A549 (cell line): ENCODE data around the gene GINS2.

Experiments
- BHLHE40 ChIP-seq: IDR thresholded peaks from 2 replicates; pipeline ENCODE4 v1.6.1; 2012; ENCODE audit warnings: low read depth, low read length, inconsistent platforms
- CBX2 ChIP-seq: fragments of 200-600 bp; sonication (generic); IDR thresholded peaks from 2 replicates; pipeline ENCODE4 v1.6.1; 2016; ENCODE audit warnings: low read depth, mild to moderate bottlenecking, borderline replicate concordance
- CEBPB ChIP-seq, 2 experiments: fragments of >200 bp in 1 of 2; sonication (Bioruptor Twin) in 1 of 2; formaldehyde crosslinking in 1 of 2; IDR thresholded peaks; 2 replicates each; pipeline ENCODE4 v1.6.1; 2012 to 2016
- EP300 ChIP-seq, 2 experiments: fragments of >200 bp; sonication (Bioruptor Twin); formaldehyde crosslinking; IDR thresholded peaks; 2 replicates in 1 of 2; 3 replicates in 1 of 2; pipeline ENCODE4 v1.6.1; 2016 to 2017
- JUNB ChIP-seq: fragments of >200 bp; sonication (Bioruptor Twin); formaldehyde crosslinking; IDR thresholded peaks from 2 replicates; pipeline ENCODE4 v1.6.1; 2016
- REST ChIP-seq: fragments of 200-600 bp; sonication (generic); IDR thresholded peaks from 2 replicates; pipeline ENCODE4 v1.6.1; 2016; ENCODE audit warnings: antibody characterized with exemption, mild to moderate bottlenecking, moderate library complexity
- SMC3 ChIP-seq: fragments of >200 bp; sonication (Bioruptor Twin); formaldehyde crosslinking; IDR thresholded peaks from 3 replicates; pipeline ENCODE4 v1.6.1; 2018; ENCODE audit warnings: inconsistent platforms
- SREBF2 ChIP-seq: fragments of 450-650 bp; IDR thresholded peaks from 2 replicates; pipeline ENCODE4 v1.6.1; 2014; ENCODE audit warnings: mild to moderate bottlenecking, moderate library complexity
- ZFP36 ChIP-seq: fragments of 450-650 bp; IDR thresholded peaks from 2 replicates; pipeline ENCODE4 v1.6.1; 2014; ENCODE audit warnings: borderline replicate concordance; ENCODE audit not compliant: partially characterized antibody
- TF ChIP-seq, protein P1 (sequence below): fragments of >200 bp; sonication (Bioruptor Twin); formaldehyde crosslinking; IDR thresholded peaks from 3 replicates; pipeline ENCODE4 v1.5.1; 2016

- TF ChIP-seq ZFP36: no peak
- TF ChIP-seq, protein P1, sequence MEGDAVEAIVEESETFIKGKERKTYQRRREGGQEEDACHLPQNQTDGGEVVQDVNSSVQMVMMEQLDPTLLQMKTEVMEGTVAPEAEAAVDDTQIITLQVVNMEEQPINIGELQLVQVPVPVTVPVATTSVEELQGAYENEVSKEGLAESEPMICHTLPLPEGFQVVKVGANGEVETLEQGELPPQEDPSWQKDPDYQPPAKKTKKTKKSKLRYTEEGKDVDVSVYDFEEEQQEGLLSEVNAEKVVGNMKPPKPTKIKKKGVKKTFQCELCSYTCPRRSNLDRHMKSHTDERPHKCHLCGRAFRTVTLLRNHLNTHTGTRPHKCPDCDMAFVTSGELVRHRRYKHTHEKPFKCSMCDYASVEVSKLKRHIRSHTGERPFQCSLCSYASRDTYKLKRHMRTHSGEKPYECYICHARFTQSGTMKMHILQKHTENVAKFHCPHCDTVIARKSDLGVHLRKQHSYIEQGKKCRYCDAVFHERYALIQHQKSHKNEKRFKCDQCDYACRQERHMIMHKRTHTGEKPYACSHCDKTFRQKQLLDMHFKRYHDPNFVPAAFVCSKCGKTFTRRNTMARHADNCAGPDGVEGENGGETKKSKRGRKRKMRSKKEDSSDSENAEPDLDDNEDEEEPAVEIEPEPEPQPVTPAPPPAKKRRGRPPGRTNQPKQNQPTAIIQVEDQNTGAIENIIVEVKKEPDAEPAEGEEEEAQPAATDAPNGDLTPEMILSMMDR: no peak
- TF ChIP-seq SREBF2: no peak
- TF ChIP-seq CEBPB (IDR thresholded peaks at IDR 0.05): no peak
- no peak for TF ChIP-seq CBX2
- TF ChIP-seq EP300 (IDR thresholded peaks at IDR 0.05): no peak
- no peak for TF ChIP-seq REST
- no peak for TF ChIP-seq JUNB
- no peak for TF ChIP-seq SMC3
- TF ChIP-seq BHLHE40: no peak
Observed at GRCh38 chr16:85648805-85649204, 39.9 kb downstream of the GINS2 start.
